Esophagus muscularis mucosa (tissue), 4 donors: ENCODE results near the gene ERO1B. TPM values are rescaled to one million over a fixed set of nuclear protein-coding genes. Genes with fewer than 3 reads are reported as not detected.

ENCODE experiments used
- DNase-seq: peaks from one replicate; pipeline ENCODE4 v3.0.0-alpha.2; 2017; ENCODE audit errors: extremely low spot score
- H3K27ac ChIP-seq, 4 donors: fragments of 200-600 bp; sonication (generic); replicated peaks in 1 of 4; 1 replicate in 3 of 4; 2 replicates in 1 of 4; pipeline ENCODE4 v1.5.1; 2016 to 2019; ENCODE audit warnings: mild to moderate bottlenecking in 1 of 4
- H3K27me3 ChIP-seq, 4 donors: fragments of 200-600 bp; sonication (generic); one replicate each; pipeline versions ENCODE4 v1.5.1 to v1.6.0; 2016 to 2019
- H3K36me3 ChIP-seq, 4 donors: fragments of 200-600 bp; sonication (generic); one replicate each; pipeline ENCODE4 v1.5.1; 2016 to 2019
- H3K4me1 ChIP-seq, 4 donors: fragments of 200-600 bp; sonication (generic); one replicate each; pipeline ENCODE4 v1.5.1; 2016 to 2019
- H3K4me3 ChIP-seq, 4 donors: fragments of 200-600 bp; sonication (generic); 1 replicate in 2 of 4; 2 replicates in 2 of 4; pipeline ENCODE4 v1.5.1; 2016 to 2019; ENCODE audit warnings: mild to moderate bottlenecking in 4 of 4, moderate library complexity in 1 of 4
- H3K9me3 ChIP-seq, 4 donors: fragments of 200-600 bp; sonication (generic); 1 replicate in 3 of 4; 2 replicates in 1 of 4; pipeline ENCODE4 v1.5.1; 2016 to 2019
- EP300 ChIP-seq: sonication (generic); formaldehyde crosslinking; IDR thresholded peaks from one replicate; pipeline ENCODE4 v1.6.1; 2017; ENCODE audit warnings: antibody characterized with exemption
- POLR2A ChIP-seq: fragments of 450-650 bp; IDR thresholded peaks from one replicate; pipeline ENCODE4 v1.6.1; 2017; ENCODE audit warnings: antibody characterized with exemption, moderate library complexity, mild to moderate bottlenecking, low read depth
- POLR2AphosphoS5 ChIP-seq, 2 donors: sonication (generic); formaldehyde crosslinking; IDR thresholded peaks; one replicate each; pipeline ENCODE4 v1.6.1; 2017; ENCODE audit warnings: antibody characterized with exemption in 2 of 2
- WGBS: methylation state at CpG from one replicate; pipeline ENCODE4 v1.1.5; 2018; 5-methylcytosine and 5-hydroxymethylcytosine counted together
- intact Hi-C: fragments of 100-400 bp; cut with DNase I; formaldehyde crosslinking; loops from one replicate; pipeline ENCODE4 v1.15.1; 2023
- total RNA-seq, 4 donors: library from RNA; depleted of rRNA; stranded (reverse); fragments of >200 nt; gene quantifications; one replicate each; pipeline versions ENCODE4 v1.1.0 to v1.2.1, GENCODE V29; 2016
- TF ChIP-seq, protein P1 (sequence below), 3 experiments: fragments of 200-600 bp in 2 of 3; fragments of 450-650 bp in 1 of 3; sonication (generic) in 2 of 3; IDR thresholded peaks; one replicate each; pipeline ENCODE4 v1.5.1; 2017 to 2019; ENCODE audit warnings: antibody characterized with exemption in 3 of 3, mild to moderate bottlenecking in 2 of 3, moderate library complexity in 1 of 3

The ERO1B gene
- total RNA-seq, 4 donors from 2014 or later, result 7.0 to 11.2 (median 8.1) TPM

DNA sequence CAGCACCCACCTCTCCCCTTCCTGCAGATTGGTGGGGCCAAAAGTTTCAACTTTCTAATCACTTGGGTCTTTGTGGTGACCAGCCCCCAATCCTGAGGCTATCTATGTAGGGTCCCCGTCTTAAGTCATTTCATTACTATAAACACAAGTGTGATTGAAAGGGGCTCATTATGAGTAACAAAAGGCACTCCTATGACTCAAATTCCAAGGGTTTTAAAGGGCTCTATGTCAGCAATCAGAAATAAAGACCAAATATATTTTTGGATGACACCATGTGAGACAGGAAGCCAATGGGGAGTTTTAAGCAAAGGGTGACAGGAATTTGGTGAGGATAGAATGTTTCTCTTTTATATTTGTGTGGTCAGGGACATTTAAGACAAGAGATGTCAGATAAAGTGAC is 6.2 kb downstream of the ERO1B start:
- Histone ChIP-seq H3K36me3 (no peaks in the 10 kb centered on the region), H3K27ac (no peak overlapping the region), H3K9me3 (no peaks in the 10 kb centered on the region), H3K27me3 (no peaks in the 10 kb centered on the region), H3K4me3 (no peak overlapping the region), H3K4me1 (peaks cover 2 to 9% (median 5%) of the 10 kb centered on the region in 4 donors)
- intact Hi-C loops, result no loop called here
- 93% methylated on average over 1 of the region's 1 CpG for WGBS
- DNase-seq, result no peak
- TF ChIP-seq, protein P1, sequence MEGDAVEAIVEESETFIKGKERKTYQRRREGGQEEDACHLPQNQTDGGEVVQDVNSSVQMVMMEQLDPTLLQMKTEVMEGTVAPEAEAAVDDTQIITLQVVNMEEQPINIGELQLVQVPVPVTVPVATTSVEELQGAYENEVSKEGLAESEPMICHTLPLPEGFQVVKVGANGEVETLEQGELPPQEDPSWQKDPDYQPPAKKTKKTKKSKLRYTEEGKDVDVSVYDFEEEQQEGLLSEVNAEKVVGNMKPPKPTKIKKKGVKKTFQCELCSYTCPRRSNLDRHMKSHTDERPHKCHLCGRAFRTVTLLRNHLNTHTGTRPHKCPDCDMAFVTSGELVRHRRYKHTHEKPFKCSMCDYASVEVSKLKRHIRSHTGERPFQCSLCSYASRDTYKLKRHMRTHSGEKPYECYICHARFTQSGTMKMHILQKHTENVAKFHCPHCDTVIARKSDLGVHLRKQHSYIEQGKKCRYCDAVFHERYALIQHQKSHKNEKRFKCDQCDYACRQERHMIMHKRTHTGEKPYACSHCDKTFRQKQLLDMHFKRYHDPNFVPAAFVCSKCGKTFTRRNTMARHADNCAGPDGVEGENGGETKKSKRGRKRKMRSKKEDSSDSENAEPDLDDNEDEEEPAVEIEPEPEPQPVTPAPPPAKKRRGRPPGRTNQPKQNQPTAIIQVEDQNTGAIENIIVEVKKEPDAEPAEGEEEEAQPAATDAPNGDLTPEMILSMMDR (IDR thresholded peaks at IDR 0.05), result no peak
- TF ChIP-seq POLR2AphosphoS5 (IDR thresholded peaks at IDR 0.05) (no peak), POLR2A (no peak), EP300 (no peak)

DNA sequence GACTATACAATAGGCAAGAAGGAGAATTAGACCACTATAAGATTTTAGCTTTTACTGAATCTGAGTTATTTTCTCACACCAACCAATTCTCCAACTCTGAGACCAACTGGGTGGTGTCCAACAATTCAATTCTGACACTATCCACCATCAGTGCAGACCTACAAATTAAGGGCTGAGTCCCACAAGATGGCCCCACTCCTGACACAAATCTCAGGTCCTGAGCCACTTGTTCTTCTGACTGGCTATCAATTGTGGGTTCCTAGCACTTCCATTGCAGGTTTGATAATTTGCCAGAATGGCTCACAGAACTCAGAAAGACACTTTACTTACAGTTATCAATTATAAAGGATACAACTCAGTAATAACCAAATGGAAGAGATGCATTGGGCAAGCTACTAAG is 6.7 kb downstream of the ERO1B start:
- TF ChIP-seq POLR2A (no peak), EP300 (no peak), POLR2AphosphoS5 (IDR thresholded peaks at IDR 0.05) (no peak)
- TF ChIP-seq, protein P1 (IDR thresholded peaks at IDR 0.05), result no peak
- H3K27me3 ChIP-seq, result no peaks in the 10 kb centered on the region
- no peak for DNase-seq
- H3K4me3 ChIP-seq, result no peak overlapping the region
- intact Hi-C loops, result no loop called here
- H3K27ac ChIP-seq, result no peak overlapping the region
- H3K4me1 ChIP-seq, result peaks cover 0 to 4% (median under 1%) of the 10 kb centered on the region in 4 donors
- H3K36me3 ChIP-seq, result no peaks in the 10 kb centered on the region
- H3K9me3 ChIP-seq, result no peaks in the 10 kb centered on the region

DNA sequence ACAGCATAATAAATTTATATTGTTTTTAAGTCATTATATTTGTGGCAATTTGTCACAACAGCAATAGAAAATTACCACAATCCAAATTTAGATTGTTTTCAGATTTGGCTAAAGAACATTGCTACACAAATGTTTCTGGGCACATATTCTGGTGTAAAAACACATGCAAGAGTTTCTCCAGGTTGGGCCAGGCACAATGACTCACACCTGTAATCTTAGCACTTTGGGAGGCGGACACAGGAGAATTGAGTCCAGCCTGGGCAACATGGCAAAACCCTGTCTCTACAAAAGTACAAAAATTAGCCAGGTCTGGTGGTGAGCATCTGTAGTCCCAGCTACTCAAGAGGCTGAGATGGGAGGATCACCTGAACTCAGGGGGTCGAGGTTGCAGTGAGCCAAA is 8.4 kb downstream of the ERO1B start:
- TF ChIP-seq POLR2A, result no peak
- TF ChIP-seq POLR2AphosphoS5 (IDR thresholded peaks at IDR 0.05), result no peak
- TF ChIP-seq EP300, result no peak
- TF ChIP-seq, protein P1 (IDR thresholded peaks at IDR 0.05), result no peak
- no peaks in the 10 kb centered on the region for H3K4me1 ChIP-seq
- H3K27ac ChIP-seq, result no peak overlapping the region
- DNase-seq, result no peak
- H3K9me3 ChIP-seq, result no peaks in the 10 kb centered on the region
- H3K36me3 ChIP-seq, result peaks cover 0 to 8% (median 1%) of the 10 kb centered on the region in 4 donors
- no peak overlapping the region for H3K4me3 ChIP-seq
- WGBS, result 92% methylated on average over 2 of the region's 2 CpGs
- intact Hi-C loops, result no loop called here
- no peaks in the 10 kb centered on the region for H3K27me3 ChIP-seq

DNA sequence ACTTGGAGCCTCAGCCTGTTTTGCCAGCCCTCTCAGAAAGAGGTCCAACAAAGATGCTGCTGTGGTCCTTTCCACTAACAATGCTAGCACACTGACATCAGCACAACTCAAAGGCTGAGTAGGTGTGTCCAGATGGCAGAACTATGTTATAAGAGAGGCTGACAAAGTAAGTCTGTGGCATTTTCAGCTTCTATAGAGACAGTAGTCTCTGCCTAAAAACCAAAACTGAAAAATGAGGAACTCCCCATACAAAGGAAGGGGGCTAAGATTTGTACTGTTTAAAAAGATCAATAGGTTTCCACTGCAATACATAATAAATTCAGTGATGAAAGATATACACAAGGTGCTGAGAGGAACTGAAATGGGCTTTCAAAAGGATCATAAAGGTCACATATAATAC is 12.3 kb downstream of the ERO1B start:
- TF ChIP-seq POLR2AphosphoS5 (IDR thresholded peaks at IDR 0.05), result no peak
- TF ChIP-seq EP300, result no peak
- TF ChIP-seq, protein P1 (IDR thresholded peaks at IDR 0.05), result no peak
- no peak for TF ChIP-seq POLR2A
- H3K27ac ChIP-seq, result no peak overlapping the region
- H3K9me3 ChIP-seq, result no peaks in the 10 kb centered on the region
- intact Hi-C loops, result no loop called here
- no peak for DNase-seq
- H3K4me3 ChIP-seq, result no peak overlapping the region
- peaks cover 0 to 34% (median 11%) of the 10 kb centered on the region in 4 donors for H3K36me3 ChIP-seq
- H3K27me3 ChIP-seq, result no peaks in the 10 kb centered on the region
- no peaks in the 10 kb centered on the region for H3K4me1 ChIP-seq

DNA sequence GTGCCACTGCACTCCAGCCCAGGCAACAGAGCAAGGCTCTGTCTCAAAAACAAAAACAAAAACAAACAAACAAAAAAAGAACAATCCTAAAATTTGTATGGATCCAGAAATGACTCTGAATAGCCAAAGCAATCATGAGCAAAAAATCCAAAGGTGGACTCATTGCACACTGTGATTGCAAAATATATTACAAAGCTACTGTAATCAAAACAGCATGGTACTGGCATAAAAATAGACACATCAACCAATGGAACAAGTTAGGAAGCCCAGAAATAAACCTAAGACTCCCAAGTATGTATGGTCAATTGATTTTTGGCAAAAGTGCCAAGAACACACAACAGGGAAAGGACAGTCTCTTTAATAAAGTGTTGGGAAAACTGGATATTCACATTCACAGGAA is 19.9 kb downstream of the ERO1B start:
- no peak for TF ChIP-seq POLR2AphosphoS5 (IDR thresholded peaks at IDR 0.05)
- TF ChIP-seq, protein P1 (IDR thresholded peaks at IDR 0.05), result no peak
- no peak for TF ChIP-seq POLR2A
- no peak for TF ChIP-seq EP300
- no peak overlapping the region for H3K4me3 ChIP-seq
- H3K9me3 ChIP-seq, result peaks cover 0 to 37% (median 35%) of the 10 kb centered on the region in 4 donors
- H3K27ac ChIP-seq, result no peak overlapping the region
- no peaks in the 10 kb centered on the region for H3K27me3 ChIP-seq
- no peaks in the 10 kb centered on the region for H3K4me1 ChIP-seq
- peaks cover 0 to 25% (median 8%) of the 10 kb centered on the region in 4 donors for H3K36me3 ChIP-seq
- DNase-seq, result no peak
- intact Hi-C loops, result no loop called here
